DND-41 (cell line): ENCODE data around the gene ZNF705A.
"Not testable (repeated sequence)": the region's sequence is repeated elsewhere in the genome, so short reads cannot be mapped to it uniquely, and the experiment has no call there.

Experiments used
- ATAC-seq: fragments of 200-7000 bp; cut with Tn5 transposase; 3 replicates; pipeline ENCODE4 v1.9.1; 2021; ENCODE audit warnings: low read depth; ENCODE audit not compliant: insufficient read depth
- DNase-seq: peaks from one replicate; pipeline ENCODE4 v3.0.0-alpha.2; 2020
- H2AFZ ChIP-seq: 2 replicates; pipeline ENCODE4 v1.6.0; 2012; ENCODE audit warnings: low read depth, low read length
- H3K27ac ChIP-seq: 2 replicates; pipeline ENCODE4 v1.5.1; 2012; ENCODE audit warnings: low read length, inconsistent platforms
- H3K27me3 ChIP-seq: fragments of 200-600 bp; sonication (generic); 2 replicates; pipeline ENCODE4 v1.6.0; 2012; ENCODE audit warnings: low read length, mild to moderate bottlenecking, inconsistent platforms; ENCODE audit not compliant: insufficient read depth, poor library complexity
- H3K36me3 ChIP-seq: 2 replicates; pipeline ENCODE4 v1.5.1; 2012; ENCODE audit warnings: low read length, inconsistent platforms; ENCODE audit not compliant: insufficient read depth
- H3K4me1 ChIP-seq: 2 replicates; pipeline ENCODE4 v1.5.1; 2012; ENCODE audit warnings: mild to moderate bottlenecking, low read length; ENCODE audit not compliant: insufficient read depth
- H3K4me2 ChIP-seq: 2 replicates; pipeline ENCODE4 v1.6.0; 2012; ENCODE audit warnings: mild to moderate bottlenecking, moderate library complexity, low read length, inconsistent platforms; ENCODE audit not compliant: insufficient read depth
- H3K4me3 ChIP-seq, 2 experiments: fragments of 200-600 bp in 1 of 2; shearing (Covaris generic) in 1 of 2; 2 replicates each; pipeline ENCODE4 v1.5.1; 2012 to 2016; ENCODE audit warnings: inconsistent platforms in 2 of 2, low read length in 2 of 2, mild to moderate bottlenecking in 2 of 2, low read depth in 1 of 2, moderate library complexity in 1 of 2
- H3K79me2 ChIP-seq: 2 replicates; pipeline ENCODE4 v1.6.0; 2012; ENCODE audit warnings: low read length, inconsistent platforms; ENCODE audit not compliant: insufficient read depth
- H3K9ac ChIP-seq: 2 replicates; pipeline ENCODE4 v1.6.0; 2012; ENCODE audit warnings: low read depth, mild to moderate bottlenecking, inconsistent platforms, low read length, moderate library complexity
- H3K9me3 ChIP-seq: 2 replicates; pipeline ENCODE4 v1.5.1; 2012; ENCODE audit warnings: low read length, moderate library complexity, mild to moderate bottlenecking, inconsistent platforms; ENCODE audit not compliant: insufficient read depth, severe bottlenecking
- H4K20me1 ChIP-seq: 2 replicates; pipeline ENCODE4 v1.6.0; 2012; ENCODE audit warnings: low read length; ENCODE audit not compliant: insufficient read depth
- EZH2 ChIP-seq: IDR thresholded peaks from 3 replicates; pipeline ENCODE4 v1.6.1; 2012; ENCODE audit warnings: borderline replicate concordance, low read depth, mild to moderate bottlenecking, moderate library complexity, low read length, inconsistent platforms; ENCODE audit not compliant: severe bottlenecking
- TF ChIP-seq, protein P1 (sequence below): IDR thresholded peaks from 2 replicates; pipeline ENCODE4 v1.5.1; 2012; ENCODE audit warnings: borderline replicate concordance, low read length, moderate library complexity, mild to moderate bottlenecking; ENCODE audit not compliant: poor library complexity, severe bottlenecking; ENCODE audit errors: extremely low read depth

The ZNF705A gene

DNA sequence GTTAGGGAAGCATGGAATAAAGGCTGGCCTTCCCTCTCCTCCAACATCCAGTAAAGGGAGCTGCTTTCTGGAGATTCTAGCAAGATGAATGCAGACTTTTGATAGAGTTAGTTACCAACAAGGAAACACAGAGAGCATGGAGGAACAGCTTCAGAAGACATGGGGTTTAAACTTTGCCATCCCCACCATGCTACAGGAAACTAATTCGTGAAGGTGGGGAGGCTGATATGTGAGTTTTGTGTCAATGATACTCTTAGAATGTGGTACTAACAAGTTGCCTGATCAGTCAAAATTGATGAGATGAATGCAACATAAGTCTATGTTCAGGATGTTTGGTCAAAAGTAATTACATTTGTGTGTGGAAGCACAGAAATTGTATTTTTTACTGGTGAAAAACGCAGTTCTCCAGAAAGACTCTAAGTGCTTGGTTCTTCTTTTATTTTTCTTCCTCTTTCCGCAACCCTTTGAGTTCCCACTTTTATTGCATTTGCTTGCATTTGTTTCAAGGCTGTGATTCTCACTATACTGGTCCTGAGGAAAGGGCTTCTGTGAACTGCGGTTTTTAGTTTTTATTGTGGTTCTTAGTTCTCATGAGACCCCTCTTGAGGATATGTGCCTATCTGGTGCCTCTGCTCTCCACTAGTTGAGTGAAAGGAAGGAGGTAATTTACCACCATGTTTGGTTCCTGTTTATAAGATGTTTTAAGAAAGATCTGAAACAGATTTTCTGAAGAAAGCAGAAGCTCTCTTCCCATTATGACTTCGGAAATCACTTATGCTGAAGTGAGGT, 33.5 kb upstream of the ZNF705A start, which contains the start of gene CLEC4A:
CLEC4A (plus strand) TSS at position 494 of the 789 bp plus-strand sequence; CDS start at position 756, 262 bp downstream.
- Histone ChIP-seq H2AFZ (0 out of 2 replicates have a peak within 1 kb of the TSS, but pooled peaks have one; percentile 13), H3K27ac (no peak within 1 kb of the TSS), H3K9me3 (no peaks in the 10 kb centered on the region), H3K27me3 (no peaks in the 10 kb centered on the region), H3K4me3 (no peak within 1 kb of the TSS), H3K79me2 (no peaks in the 10 kb centered on the region), H3K36me3 (no peaks in the 10 kb centered on the region), H3K4me2 (no peak within 1 kb of the TSS), H3K9ac (no peak within 1 kb of the TSS), H4K20me1 (no peaks in the 10 kb centered on the region), H3K4me1 (peaks cover 14% of the 10 kb centered on the region)
- DNase-seq (no peak), ATAC-seq (peak; percentile 77)
- TF ChIP-seq EZH2: no peak
- TF ChIP-seq, protein P1, sequence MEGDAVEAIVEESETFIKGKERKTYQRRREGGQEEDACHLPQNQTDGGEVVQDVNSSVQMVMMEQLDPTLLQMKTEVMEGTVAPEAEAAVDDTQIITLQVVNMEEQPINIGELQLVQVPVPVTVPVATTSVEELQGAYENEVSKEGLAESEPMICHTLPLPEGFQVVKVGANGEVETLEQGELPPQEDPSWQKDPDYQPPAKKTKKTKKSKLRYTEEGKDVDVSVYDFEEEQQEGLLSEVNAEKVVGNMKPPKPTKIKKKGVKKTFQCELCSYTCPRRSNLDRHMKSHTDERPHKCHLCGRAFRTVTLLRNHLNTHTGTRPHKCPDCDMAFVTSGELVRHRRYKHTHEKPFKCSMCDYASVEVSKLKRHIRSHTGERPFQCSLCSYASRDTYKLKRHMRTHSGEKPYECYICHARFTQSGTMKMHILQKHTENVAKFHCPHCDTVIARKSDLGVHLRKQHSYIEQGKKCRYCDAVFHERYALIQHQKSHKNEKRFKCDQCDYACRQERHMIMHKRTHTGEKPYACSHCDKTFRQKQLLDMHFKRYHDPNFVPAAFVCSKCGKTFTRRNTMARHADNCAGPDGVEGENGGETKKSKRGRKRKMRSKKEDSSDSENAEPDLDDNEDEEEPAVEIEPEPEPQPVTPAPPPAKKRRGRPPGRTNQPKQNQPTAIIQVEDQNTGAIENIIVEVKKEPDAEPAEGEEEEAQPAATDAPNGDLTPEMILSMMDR: no peak

DNA sequence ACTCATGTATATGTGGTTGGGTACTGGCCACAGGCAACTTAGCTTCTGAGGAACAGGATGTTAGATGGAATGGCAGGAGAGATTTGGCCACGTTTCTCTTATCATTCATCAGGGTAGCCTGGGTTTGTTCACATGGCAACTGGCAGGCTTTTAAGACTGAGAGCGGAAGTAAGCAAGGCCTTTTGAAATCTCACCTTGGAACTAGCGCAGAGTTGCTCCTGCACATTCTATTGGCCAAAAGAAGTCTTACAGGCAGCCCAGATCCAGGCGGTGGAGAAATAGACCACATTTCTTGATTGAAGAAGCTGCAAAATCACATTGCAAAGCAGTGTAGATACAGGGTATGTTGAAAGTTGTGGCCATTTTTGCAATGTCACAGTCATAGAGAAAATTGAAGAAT, 29.7 kb upstream of the ZNF705A start:
- Histone ChIP-seq H2AFZ (no peak overlapping the region), H3K79me2 (no peaks in the 10 kb centered on the region), H3K9ac (no peak overlapping the region), H3K36me3 (no peaks in the 10 kb centered on the region), H3K4me2 (no peak overlapping the region), H3K9me3 (no peaks in the 10 kb centered on the region), H3K4me1 (peaks cover 14% of the 10 kb centered on the region), H3K27ac (no peak overlapping the region), H4K20me1 (no peaks in the 10 kb centered on the region), H3K27me3 (no peaks in the 10 kb centered on the region), H3K4me3 (no peak overlapping the region)
- ATAC-seq (peak; percentile 81), DNase-seq (peak; percentile 48)
- no peak for TF ChIP-seq EZH2
- TF ChIP-seq, protein P1: no peak

DNA sequence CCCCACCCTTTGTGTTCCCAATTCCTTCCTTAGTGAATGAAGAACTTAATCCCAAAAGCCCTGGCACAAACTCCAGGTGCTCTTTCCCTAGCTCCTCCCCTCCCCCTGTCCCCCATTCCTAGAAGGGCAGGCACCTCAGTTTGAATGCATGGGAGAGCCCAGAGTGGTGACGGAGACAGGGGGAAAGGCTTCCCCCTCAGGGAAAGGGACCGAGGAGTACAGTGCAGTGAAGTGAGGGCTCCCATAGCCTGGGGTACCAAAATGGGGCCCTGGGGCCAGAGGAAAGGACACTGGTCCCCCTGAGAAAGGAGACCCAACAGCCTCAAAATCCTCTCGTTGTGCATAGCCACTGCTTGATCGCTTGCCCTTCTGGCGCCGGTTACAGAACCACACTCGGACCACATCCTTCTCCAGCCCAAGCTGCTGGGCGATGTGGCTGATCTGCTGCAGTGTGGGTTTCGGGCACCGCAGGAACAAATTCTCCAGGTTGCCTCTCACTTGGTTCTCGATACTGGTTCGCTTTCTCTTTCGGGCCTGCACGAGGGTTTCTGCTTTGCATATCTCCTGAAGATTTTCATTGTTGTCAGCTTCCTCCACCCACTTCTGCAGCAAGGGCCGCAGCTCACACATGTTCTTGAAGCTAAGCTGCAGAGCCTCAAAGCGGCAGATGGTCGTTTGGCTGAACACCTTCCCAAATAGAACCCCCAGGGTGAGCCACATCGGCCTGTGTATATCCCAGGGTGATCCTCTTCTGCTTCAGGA, 23.0 kb upstream of the ZNF705A start:
- H3K9me3 ChIP-seq, DNase-seq, H2AFZ ChIP-seq, H3K4me3 ChIP-seq, H3K4me1 ChIP-seq, H4K20me1 ChIP-seq, H3K27ac ChIP-seq, H3K9ac ChIP-seq, H3K79me2 ChIP-seq, H3K27me3 ChIP-seq, H3K36me3 ChIP-seq, H3K4me2 ChIP-seq, ATAC-seq: not testable (repeated sequence)

DNA sequence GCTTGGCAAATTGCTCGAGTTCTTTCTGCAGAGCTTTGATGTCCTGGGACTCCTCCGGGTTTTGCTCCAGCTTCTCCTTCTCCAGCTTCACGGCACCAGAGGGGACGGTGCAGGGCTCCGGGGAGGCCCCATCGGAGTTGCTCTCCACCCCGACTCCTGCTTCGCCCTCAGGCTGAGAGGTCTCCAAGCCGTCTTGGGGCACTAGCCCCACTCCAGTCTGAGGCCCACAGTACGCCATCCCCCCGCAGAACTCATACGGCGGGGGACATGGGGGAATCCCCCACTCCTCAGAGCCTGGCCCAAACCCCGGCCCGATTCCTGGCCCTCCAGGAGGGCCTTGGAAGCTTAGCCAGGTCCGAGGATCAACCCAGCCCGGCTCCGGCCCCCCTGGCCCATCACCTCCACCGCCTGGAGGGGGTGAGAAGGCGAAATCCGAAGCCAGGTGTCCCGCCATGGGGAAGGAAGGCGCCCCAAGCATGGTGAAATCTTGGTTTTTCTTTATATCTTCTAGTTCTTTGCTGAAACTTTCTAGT, 22.4 kb upstream of the ZNF705A start:
- DNase-seq, H3K36me3 ChIP-seq: not testable (repeated sequence)

DNA sequence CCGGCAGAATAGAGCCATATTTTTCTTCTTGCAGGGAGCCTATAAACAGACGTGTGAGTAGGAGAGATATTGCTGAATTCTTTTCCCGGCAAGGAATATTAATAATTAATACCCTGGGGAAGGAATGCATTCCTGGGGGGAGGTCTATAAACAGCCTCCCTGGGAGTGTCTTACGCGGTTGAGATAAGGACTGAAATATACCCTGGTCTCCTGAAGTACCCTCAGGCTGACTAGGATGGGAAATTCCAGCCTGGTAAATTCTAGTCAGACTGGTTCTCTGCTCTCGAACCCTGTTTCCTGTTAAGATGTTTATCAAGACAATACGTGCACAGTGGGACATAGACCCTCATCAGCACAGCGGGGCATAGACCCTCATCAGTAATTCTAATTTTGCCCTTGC, 15.2 kb upstream of the ZNF705A start:
- H3K4me2 ChIP-seq, H3K4me3 ChIP-seq, H3K36me3 ChIP-seq, H3K27me3 ChIP-seq, DNase-seq, ATAC-seq, H3K79me2 ChIP-seq, H3K9ac ChIP-seq, H2AFZ ChIP-seq, H3K4me1 ChIP-seq, H3K27ac ChIP-seq, H4K20me1 ChIP-seq, H3K9me3 ChIP-seq: not testable (repeated sequence)

More for the DNA sequence above, 22.4 kb upstream of the ZNF705A start:
- not testable (repeated sequence) for H2AFZ ChIP-seq, H4K20me1 ChIP-seq, H3K27me3 ChIP-seq, H3K27ac ChIP-seq, H3K4me2 ChIP-seq, H3K4me1 ChIP-seq, ATAC-seq, H3K79me2 ChIP-seq, H3K9ac ChIP-seq, H3K9me3 ChIP-seq, H3K4me3 ChIP-seq
